GM18861 (cell line): ENCODE measurements around the gene CLCNKA.
"Not testable (repeated sequence)": the region's sequence is repeated elsewhere in the genome, so short reads cannot be mapped to it uniquely, and the experiment has no call there.

Source experiments
- ATAC-seq: cut with Tn5 transposase; IDR thresholded peaks from one replicate; pipeline ENCODE4 v1.9.1; 2021; ENCODE audit not compliant: unreplicated experiment

CLCNKA gene

DNA sequence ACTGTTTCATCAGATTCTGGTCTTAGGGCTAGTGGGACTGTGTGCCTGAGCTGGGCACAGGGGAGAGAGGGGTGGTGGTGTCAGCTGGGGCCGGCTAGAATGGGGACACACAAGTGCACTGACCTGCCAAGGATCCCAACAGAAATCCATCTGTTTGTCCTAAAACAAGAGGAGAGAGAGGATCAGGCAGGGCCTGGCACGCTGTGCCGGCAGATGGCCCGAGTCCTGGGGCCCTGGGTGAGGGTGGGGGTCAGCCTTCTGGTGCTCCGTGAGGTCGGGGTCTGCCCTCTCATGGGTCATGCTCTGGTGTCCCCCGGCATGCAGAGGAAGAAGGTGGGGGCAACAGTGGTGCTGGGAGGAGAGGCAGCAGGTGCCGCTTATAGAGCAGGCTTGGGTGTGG lies 18.0 kb downstream of the CLCNKA start:
- ATAC-seq = not testable (repeated sequence)

GRCh38 chr1:16041200-16041599 lies 19.4 kb downstream of the CLCNKA start:
- no peak for ATAC-seq

DNA sequence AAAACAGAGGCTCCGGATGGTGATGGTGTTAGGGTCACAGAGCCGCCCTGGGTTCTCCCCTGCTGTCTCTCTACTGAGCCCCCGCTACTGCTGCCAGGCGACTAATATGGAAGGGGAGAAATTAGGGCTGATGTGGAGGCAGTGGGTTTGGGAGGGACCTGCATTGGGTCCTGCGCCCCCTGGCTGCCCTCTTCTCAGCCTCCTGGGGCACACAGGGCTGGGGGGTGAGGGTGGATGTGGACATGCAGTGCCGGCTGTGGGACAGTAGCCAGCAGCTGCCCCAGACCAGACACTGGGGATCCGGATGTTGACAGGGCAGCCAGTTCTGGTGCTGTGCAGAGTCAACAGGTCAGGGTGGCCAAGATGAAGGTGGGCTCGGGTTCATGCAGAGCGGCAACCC lies 20.3 kb downstream of the CLCNKA start:
- ATAC-seq = no peak

DNA sequence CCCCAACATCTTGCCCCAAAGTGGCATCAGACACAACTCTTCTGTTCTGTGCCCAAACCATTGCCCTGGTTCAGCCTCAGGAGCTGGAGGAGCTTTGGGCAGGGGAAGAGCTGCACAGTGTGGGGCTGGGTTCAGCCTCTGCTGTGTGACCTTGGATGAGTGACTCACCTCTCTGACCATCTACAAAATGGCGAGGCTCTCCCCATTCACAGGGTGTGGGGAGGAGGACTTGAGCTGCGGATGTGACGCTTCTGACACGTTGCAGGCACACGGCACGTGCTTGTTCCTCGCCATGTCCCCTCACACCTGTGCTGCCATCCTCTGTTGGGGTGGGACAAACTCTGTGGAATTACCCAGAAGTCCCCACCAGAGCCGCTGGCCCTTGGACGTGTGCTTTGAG lies 20.8 kb downstream of the CLCNKA start:
- ATAC-seq = not testable (repeated sequence)

GRCh38 chr1:16043521-16043920 lies 21.7 kb downstream of the CLCNKA start, which contains the start of gene CLCNKB:
TSS of gene CLCNKB (plus strand) at chr1:16043782. CDS start at chr1:16044493, 711 bp downstream.
- no peak for ATAC-seq

GRCh38 chr1:16043950-16044349 lies 22.1 kb downstream of the CLCNKA start:
- ATAC-seq = no peak

- ATAC-seq = no peak
Observed at GRCh38 chr1:16046842-16047241, 25.0 kb downstream of the CLCNKA start.

GRCh38 chr1:16047791-16048475 lies 26.1 kb downstream of the CLCNKA start:
- no peak for ATAC-seq

GRCh38 chr1:16048573-16049189 lies 26.8 kb downstream of the CLCNKA start:
- ATAC-seq = no peak

DNA sequence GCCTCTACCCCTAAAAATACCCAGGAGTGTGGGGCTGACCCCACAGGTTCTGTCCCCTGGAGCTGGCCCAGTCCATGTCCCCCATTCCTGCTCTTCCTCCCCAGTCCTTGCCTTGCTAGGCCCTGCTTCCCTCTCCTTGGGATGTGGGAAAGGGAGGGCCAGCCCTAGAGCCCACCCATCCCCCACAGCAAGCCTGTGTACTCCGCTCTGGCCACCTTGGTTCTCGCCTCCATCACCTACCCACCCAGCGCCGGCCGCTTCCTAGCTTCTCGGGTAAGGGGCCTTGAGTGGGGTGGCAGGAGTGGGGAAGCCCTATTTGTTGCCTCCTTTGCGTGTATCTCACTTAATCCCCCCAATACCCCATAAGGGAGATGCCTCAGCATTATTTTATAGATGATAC lies 28.5 kb downstream of the CLCNKA start:
- no peak for ATAC-seq

DNA sequence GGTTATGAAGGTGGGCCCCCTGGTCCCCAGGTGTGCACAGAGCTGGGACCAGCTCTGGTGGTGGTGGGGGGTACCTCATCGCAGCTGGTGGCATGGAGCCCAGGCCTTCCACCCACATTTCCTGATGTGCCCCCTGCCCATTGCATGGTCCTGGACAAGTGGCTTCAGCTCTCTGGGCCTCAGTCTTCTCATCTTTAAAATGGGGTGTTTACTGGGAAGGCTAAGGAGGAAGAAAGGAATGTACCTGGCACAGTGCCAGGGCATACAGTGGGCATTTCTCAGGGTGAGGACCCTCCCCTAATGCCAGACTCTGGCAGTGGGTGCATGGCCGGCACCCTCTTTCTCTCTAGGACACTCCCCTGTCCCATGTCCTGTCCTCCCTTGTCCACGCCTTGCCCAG lies 29.2 kb downstream of the CLCNKA start:
- ATAC-seq = no peak

DNA sequence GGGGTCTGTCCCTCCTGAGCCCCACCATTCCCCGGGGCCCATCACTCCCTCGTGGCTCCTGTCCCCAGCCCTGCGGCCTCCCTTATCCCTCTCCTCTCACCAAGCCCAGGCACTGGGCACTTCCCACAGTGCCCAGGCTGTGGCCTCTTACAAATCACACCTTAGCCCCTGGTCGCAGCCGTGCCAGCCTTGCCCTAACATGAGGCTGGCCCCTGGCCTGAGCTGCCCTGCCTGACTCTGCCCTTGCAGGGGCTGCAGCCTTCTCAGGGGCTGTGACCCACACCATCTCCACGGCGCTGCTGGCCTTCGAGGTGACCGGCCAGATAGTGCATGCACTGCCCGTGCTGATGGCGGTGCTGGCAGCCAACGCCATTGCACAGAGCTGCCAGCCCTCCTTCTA lies 30.1 kb downstream of the CLCNKA start:
- not testable (repeated sequence) for ATAC-seq

GRCh38 chr1:16053781-16054502 lies 32.1 kb downstream of the CLCNKA start:
- ATAC-seq = no peak

- ATAC-seq = no peak
Observed at GRCh38 chr1:16054598-16055540, 33.0 kb downstream of the CLCNKA start.

DNA sequence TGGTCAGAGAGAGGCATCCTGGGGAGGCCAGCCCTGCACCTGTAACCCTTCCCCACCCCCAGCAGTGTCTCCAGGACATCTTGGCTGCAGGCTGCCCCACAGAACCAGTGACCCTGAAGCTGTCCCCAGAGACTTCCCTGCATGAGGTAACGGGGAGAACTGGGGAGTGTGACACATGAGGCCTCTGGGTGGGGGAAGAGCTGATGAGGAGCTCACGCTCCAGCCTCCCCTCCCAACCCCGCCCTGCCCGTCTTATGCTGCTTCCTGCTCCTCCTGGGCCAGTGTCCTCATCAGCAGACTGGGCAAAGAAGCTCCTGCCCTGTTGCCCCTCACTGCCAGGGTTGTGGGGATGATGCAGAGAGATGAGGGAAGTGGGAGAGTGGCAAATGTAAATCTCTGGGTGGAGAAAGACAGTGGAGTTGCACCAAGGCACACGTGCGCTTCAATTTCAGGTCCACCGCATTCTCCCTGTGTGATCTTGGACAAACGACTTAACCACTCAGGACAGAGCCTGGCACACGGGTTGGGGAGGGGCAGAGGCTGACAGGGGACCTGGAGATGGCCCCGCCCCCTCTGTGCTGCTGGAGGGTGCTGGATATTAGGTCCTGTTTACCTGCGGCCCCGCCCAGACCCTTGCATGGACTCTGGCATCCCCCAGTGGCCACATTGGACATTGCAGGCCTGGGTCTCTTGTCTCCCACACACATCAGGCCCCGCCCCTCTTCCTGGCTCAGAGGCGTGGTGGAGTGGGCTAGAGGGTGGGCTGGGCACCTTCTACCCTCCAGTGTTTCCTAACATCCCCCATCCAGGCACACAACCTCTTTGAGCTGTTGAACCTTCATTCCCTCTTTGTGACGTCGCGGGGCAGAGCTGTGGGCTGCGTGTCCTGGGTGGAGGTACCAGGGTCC lies 34.0 kb downstream of the CLCNKA start:
- ATAC-seq = no peak

DNA sequence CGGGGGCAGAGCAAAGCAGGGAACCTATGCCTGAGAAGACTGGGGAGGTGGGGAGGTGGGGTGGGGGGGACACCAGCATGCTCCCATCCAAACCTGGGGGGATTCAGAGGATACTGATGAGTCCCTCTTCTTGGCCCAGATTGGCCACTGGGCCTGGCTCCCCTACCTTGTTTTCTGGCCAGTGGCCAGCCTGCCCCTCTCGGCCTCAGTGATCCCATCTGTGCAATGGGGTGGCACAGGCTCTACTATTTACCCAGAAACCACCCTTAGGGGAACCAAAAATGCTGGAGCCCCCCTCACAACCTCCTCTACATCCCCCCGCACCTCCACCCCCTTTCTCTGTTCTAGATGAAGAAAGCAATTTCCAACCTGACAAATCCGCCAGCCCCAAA lies 34.7 kb downstream of the CLCNKA start:
- ATAC-seq = not testable (repeated sequence)

- not testable (repeated sequence) for ATAC-seq
Observed at GRCh38 chr1:16057314-16057915, 35.6 kb downstream of the CLCNKA start.

DNA sequence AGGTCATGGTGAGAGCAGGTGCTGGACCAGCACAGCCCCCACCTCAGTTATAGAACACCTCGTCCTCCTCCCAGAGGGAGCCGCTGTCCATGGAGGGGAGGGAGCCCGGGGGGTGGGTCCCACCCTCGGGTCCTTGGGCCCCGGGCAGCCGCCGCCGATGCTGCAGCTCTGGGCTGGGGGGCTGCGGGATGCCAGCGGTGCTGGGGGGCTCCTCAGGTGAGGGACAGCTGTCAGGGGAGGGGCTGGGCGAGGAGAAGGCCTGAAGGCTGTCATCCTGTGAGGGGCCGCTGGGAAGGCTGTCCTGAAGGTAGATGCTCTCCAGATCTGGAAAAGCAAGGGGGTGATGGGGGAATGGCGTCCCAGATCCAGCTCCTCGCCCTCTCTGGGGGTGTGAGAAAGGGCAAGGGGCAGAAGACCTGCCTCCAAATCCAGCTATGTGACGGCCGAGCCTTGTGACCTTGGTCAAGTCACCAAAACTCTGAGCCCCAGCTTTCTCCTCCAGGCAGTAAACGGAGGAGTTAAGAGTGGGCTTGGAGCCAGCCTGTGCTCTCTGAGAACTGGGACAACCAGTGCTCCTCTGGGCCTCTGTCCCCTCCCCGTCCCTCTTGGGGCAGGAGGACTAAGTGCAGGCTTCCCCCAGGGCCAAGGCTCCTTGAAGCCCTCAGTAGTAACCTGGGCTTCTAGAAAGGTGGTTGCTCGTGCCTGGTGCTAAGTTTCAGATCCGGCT lies 36.7 kb downstream of the CLCNKA start:
- ATAC-seq = not testable (repeated sequence)

DNA sequence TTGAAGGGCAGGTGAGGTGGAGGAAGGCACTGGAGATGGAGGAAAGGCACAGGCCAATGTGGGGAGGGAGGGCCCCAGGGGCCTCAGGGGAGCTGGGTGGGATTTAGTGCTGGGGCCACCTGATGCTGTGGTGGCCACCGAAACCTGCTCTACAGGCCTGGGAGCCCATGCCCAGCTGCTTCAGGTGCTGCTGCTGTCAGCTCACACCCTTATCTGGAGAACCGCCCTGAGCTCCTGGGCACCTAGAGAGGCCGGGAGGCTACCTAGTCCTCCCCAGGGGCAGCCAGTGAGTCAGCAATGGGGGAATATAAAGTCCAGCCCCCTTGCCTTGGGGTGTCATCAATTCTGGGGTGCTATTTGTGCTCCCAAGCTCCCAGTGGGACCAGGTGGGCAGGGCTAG lies 39.4 kb downstream of the CLCNKA start:
- no peak for ATAC-seq
